Mononuclear cell (primary cell): ENCODE measurements around the gene SH3RF3. TPM values are rescaled to one million over a fixed set of nuclear protein-coding genes. Genes with fewer than 3 reads are reported as not detected.

ENCODE experiments used
- H3K27me3 ChIP-seq: 2 replicates; pipeline ENCODE4 v1.6.0; 2011; ENCODE audit warnings: low read length, control low read depth; ENCODE audit not compliant: insufficient read depth
- H3K4me1 ChIP-seq: 2 replicates; pipeline ENCODE4 v1.5.1; 2011; ENCODE audit warnings: mild to moderate bottlenecking, low read length, control low read depth; ENCODE audit not compliant: insufficient read depth
- H3K4me3 ChIP-seq: 2 replicates; pipeline ENCODE4 v1.5.1; 2011; ENCODE audit warnings: mild to moderate bottlenecking, low read length, moderate library complexity
- H3K9me3 ChIP-seq: 2 replicates; pipeline ENCODE4 v1.5.1; 2011; ENCODE audit warnings: low read depth, mild to moderate bottlenecking, control low read depth, low read length
- total RNA-seq: library from RNA; depleted of rRNA; stranded (reverse); fragments of >200 nt; gene quantifications from one replicate; pipeline ENCODE4 v1.2.3, GENCODE V29; 2012

SH3RF3 gene
- total RNA-seq, 1 donor, result 2.2 TPM

GRCh38 chr2:109481196-109481555 is 352.2 kb downstream of the SH3RF3 start:
- Histone ChIP-seq H3K9me3 (no peaks in the 10 kb centered on the region), H3K27me3 (no peaks in the 10 kb centered on the region), H3K4me1 (no peaks in the 10 kb centered on the region), H3K4me3 (no peak overlapping the region)

DNA sequence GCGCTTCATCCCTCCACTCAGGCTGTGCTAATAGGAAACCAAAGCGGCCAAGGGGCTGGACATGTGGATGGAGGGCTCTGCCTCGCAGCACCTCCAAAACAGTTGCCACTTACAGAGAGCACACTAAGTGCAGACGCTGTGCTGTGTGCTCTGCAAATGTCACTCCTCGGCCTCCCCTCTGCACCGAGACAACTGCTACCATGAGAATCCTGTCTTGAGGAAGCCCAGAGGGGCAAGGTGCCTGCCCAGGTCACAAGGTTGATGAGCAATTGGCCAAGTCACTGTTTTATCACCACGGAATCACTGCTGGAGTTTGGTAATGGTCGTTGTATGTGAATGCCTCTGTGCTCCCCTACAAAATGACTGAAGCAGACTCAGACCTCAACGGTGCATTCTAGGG is 352.6 kb downstream of the SH3RF3 start:
- no peaks in the 10 kb centered on the region for H3K9me3 ChIP-seq
- no peaks in the 10 kb centered on the region for H3K27me3 ChIP-seq
- H3K4me1 ChIP-seq, result no peaks in the 10 kb centered on the region
- no peak overlapping the region for H3K4me3 ChIP-seq

- Histone ChIP-seq H3K9me3 (no peaks in the 10 kb centered on the region), H3K4me1 (no peaks in the 10 kb centered on the region), H3K4me3 (no peak overlapping the region), H3K27me3 (no peaks in the 10 kb centered on the region)
These were observed 353.4 kb downstream of the SH3RF3 start for GRCh38 chr2:109482361-109482861.

DNA sequence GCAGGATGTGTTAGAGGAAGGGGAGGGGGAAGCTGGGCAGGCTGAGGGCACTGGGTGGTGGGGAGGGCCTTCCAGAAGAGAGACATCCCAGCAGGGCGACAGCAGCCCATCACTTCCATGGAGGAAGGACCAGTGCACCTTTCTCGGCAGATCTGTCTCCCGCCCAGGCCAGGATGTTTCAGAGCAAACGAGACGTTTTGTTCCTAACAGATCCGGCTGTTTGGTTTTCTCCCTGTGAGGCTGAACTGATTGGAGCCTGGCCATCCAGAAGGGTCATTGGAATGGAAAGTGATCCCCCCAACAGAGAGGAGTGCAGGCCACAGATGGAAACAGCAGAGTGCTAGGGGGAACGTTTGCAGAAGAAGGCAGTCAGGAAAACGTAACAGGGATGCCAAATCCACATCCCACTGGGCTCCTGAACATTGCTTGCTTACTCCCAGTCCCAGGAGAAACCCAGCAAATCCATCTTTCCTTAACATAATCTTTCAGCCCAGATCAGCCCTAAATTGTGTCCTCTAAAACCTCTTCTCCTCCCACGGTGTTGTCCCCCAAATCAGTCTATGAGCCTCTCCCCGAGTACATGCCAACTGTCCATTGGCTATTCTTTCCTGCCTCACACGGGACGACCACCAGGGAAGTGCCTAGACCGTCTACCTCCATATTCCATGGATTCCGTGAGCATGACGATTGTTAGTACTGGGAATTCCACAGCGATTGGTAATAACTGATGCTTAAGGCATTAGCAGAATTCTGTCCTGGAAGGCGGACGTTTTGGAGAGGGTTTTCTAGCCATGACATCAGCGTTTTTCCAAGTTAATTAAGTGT is 357.9 kb downstream of the SH3RF3 start:
- Histone ChIP-seq H3K27me3 (no peaks in the 10 kb centered on the region), H3K4me1 (no peaks in the 10 kb centered on the region), H3K9me3 (no peaks in the 10 kb centered on the region), H3K4me3 (no peak overlapping the region)

DNA sequence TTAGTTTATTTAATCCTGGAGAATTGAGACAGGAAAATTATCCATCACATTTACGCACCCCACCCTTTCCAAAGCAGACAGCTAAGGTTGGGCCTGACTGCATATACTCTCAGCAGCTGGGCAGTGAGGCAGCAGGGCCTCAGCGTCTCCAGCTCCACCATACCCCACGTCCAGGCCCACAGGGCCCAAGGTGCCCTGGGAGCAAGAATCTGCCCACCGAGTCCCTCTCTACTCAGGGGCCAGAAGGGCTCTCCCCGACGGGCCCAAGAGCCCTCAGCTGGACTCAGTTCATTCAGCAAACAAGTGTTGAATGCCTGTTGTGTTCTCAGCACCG is 358.5 kb downstream of the SH3RF3 start:
- Histone ChIP-seq H3K27me3 (no peaks in the 10 kb centered on the region), H3K4me3 (no peak overlapping the region), H3K9me3 (no peaks in the 10 kb centered on the region), H3K4me1 (no peaks in the 10 kb centered on the region)

DNA sequence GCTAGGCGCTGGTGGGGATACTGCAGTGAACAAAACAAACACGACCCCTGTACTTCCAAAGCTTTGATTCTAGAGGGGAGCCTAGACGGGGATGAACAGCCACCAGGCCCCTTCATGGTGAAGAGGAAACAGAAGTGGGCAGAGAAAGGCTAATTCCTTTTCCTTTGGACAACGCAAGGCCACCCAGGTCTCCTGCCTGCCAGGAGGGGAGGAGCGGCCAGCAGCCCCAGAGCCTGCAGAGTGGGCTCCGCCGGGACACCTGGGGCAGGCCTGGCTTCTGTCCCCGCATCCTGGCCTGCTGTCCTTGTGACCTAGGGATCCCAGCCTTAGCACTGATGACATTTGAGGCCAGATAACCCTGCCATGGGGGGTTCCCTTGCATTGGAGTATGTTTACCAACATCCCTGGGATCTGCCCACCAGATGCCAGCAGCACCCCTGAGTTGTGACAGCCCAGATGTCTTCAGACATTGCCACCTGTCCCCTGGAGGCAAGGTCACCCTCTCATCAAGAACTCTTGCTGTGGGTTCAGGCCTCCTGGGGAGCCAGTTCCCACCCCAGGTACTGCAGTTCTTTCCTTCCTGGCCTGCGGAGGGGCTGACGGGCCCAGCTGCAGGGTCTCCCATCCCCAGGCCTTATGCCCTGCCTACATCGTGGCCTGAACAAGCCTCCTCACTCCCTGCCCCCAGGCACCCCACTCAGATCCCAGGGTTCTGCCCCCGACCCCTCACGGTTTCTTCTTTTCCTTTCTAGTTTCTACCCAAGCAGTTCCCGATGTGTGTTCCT is 359.1 kb downstream of the SH3RF3 start:
- Histone ChIP-seq H3K4me1 (no peaks in the 10 kb centered on the region), H3K9me3 (no peaks in the 10 kb centered on the region), H3K27me3 (no peaks in the 10 kb centered on the region), H3K4me3 (no peak overlapping the region)

DNA sequence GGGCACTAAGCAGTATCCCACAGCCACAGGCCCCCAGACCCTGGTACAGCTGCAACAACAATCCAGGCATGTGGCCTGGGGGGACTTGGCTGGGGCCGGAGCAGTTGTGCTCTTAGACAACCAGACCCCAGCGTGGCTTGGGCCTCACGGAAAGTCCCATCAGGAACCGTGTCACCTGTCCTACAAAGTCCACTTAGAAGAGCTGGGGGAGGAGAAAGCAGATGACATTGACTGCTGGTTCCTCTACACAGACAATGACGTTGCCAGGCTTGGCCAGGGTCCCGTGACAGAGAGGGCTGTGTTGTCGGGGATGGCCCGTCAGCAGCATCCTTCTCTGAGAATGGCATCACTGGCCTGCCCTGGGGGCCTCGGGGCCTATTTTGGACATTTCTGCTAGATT is 360.3 kb downstream of the SH3RF3 start:
- Histone ChIP-seq H3K4me3 (no peak overlapping the region), H3K27me3 (no peaks in the 10 kb centered on the region), H3K9me3 (no peaks in the 10 kb centered on the region), H3K4me1 (no peaks in the 10 kb centered on the region)

GRCh38 chr2:109493176-109493935 is 364.4 kb downstream of the SH3RF3 start:
- no peak overlapping the region for H3K4me3 ChIP-seq
- no peaks in the 10 kb centered on the region for H3K4me1 ChIP-seq
- no peaks in the 10 kb centered on the region for H3K27me3 ChIP-seq
- H3K9me3 ChIP-seq, result no peaks in the 10 kb centered on the region

DNA sequence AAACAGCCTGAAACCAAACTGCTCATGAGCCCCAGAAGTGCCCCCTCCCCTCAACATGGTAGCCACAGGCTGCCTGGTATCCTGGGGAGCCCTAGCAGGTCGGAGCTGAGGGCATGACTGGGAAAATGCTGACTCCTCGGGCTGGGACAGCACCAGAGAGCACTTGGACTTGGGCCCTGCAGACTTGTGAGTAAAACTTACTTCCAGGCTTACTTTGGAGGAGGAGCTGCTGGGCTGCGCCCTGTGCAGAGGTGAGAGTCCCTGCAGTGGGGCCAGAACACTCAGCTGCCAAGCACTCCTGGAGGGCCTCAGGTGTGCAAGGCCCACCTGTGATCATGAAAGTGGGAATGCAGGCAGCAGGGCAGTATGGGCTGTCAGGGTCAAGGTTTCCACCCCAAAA is 365.3 kb downstream of the SH3RF3 start:
- Histone ChIP-seq H3K9me3 (no peaks in the 10 kb centered on the region), H3K4me3 (no peak overlapping the region), H3K4me1 (no peaks in the 10 kb centered on the region), H3K27me3 (no peaks in the 10 kb centered on the region)

DNA sequence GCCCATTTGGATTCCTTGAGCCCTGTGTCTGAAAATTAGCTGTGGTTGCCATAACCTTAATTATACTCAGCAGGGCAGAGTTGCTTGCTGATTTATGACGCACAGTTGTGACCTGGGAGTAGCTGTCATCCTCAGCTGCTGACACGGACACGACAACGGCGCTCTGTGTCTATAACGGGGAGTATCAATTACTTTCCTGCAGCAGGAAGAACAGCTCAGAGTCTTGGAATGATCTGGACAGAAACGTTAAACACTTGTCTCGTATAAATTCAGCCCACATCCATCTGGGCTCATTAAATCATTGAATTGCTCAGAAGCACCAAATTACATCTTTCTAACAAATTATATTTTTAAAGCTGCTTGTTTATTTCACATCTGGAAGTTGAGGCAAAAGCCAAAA is 368.5 kb downstream of the SH3RF3 start:
- Histone ChIP-seq H3K9me3 (no peaks in the 10 kb centered on the region), H3K27me3 (no peaks in the 10 kb centered on the region), H3K4me1 (no peaks in the 10 kb centered on the region), H3K4me3 (no peak overlapping the region)

- H3K4me1 ChIP-seq, result no peaks in the 10 kb centered on the region
- no peak overlapping the region for H3K4me3 ChIP-seq
- no peaks in the 10 kb centered on the region for H3K9me3 ChIP-seq
- H3K27me3 ChIP-seq, result no peaks in the 10 kb centered on the region
These were observed 369.2 kb downstream of the SH3RF3 start for GRCh38 chr2:109497911-109498870.

DNA sequence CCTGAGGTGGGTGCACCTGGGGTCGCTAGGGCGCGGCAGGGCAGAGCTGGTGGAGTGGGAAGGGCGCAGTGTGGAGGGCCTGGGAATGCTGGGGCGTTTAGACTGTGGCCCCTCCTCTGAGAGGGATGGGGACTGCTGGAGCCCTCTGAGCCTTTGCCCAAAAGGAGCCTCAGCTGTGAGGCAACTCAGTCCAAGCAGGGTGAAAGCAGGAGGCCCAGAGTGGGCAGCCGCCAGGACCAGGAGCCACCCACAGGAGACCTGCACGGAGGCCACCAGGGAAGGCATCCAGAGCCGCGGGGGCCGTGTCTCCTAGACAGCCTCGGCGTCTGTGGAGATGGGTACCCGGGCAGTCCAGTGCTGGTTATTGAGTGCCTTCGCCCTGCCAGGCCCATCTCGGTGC is 369.9 kb downstream of the SH3RF3 start:
- no peaks in the 10 kb centered on the region for H3K9me3 ChIP-seq

GRCh38 chr2:109499566-109499965 is 370.6 kb downstream of the SH3RF3 start:
- H3K27me3 ChIP-seq, result no peaks in the 10 kb centered on the region
- H3K4me1 ChIP-seq, result no peaks in the 10 kb centered on the region
- H3K4me3 ChIP-seq, result no peak overlapping the region
- H3K9me3 ChIP-seq, result no peaks in the 10 kb centered on the region

More for the DNA sequence above, 369.9 kb downstream of the SH3RF3 start:
- no peaks in the 10 kb centered on the region for H3K27me3 ChIP-seq
- H3K4me1 ChIP-seq, result no peaks in the 10 kb centered on the region
- H3K4me3 ChIP-seq, result no peak overlapping the region

GRCh38 chr2:109500910-109501309 is 371.9 kb downstream of the SH3RF3 start:
- no peak overlapping the region for H3K4me3 ChIP-seq
- no peaks in the 10 kb centered on the region for H3K27me3 ChIP-seq
- H3K4me1 ChIP-seq, result no peaks in the 10 kb centered on the region
- no peaks in the 10 kb centered on the region for H3K9me3 ChIP-seq
